HG03457 (cell line): Measurements from ENCODE around the gene ADAMTS7.
"Not testable (repeated sequence)": the region's sequence is repeated elsewhere in the genome, so short reads cannot be mapped to it uniquely, and the experiment has no call there.

Source experiments
- ATAC-seq: cut with Tn5 transposase; IDR thresholded peaks from one replicate; pipeline ENCODE4 v1.9.1; 2021; ENCODE audit warnings: moderate number of reproducible peaks; ENCODE audit not compliant: unreplicated experiment

ADAMTS7 gene

GRCh38 chr15:78755900-78756591, 55.2 kb downstream of the ADAMTS7 start:
- not testable (repeated sequence) for ATAC-seq

DNA sequence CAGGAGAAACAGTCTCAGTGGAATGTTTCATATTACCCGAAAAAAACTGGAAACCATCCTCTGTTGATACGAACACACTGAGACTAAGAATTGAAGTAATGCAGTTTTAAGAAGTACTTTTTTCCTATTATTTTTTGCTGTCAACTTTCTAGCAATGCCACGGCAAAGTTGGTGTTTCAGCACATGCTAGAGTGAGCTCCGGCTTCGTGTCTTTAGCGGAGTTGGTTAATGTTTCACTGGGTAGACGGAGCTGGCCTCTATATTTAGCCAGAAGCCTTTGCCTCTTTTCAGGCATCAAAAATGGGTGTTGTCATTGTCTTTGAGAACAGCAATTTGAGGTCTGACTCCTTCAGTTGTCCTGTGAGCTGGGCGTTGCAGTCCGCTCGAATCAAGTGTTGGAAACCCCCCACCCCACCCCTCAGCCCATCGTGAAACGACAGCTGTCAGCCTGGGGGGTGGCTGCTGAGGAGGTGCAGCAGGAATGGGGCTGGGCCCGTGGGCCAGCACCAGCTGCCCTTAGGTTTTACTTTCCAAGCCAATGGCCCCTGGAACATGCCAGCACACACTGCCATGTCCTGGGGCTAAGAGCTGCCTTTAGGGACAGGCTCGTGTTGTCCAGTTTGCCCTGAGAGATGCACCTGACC, 56.5 kb downstream of the ADAMTS7 start:
- not testable (repeated sequence) for ATAC-seq

GRCh38 chr15:78753751-78754535, 57.3 kb downstream of the ADAMTS7 start:
- not testable (repeated sequence) for ATAC-seq

GRCh38 chr15:78753359-78753659, 58.0 kb downstream of the ADAMTS7 start:
- ATAC-seq, result not testable (repeated sequence)

DNA sequence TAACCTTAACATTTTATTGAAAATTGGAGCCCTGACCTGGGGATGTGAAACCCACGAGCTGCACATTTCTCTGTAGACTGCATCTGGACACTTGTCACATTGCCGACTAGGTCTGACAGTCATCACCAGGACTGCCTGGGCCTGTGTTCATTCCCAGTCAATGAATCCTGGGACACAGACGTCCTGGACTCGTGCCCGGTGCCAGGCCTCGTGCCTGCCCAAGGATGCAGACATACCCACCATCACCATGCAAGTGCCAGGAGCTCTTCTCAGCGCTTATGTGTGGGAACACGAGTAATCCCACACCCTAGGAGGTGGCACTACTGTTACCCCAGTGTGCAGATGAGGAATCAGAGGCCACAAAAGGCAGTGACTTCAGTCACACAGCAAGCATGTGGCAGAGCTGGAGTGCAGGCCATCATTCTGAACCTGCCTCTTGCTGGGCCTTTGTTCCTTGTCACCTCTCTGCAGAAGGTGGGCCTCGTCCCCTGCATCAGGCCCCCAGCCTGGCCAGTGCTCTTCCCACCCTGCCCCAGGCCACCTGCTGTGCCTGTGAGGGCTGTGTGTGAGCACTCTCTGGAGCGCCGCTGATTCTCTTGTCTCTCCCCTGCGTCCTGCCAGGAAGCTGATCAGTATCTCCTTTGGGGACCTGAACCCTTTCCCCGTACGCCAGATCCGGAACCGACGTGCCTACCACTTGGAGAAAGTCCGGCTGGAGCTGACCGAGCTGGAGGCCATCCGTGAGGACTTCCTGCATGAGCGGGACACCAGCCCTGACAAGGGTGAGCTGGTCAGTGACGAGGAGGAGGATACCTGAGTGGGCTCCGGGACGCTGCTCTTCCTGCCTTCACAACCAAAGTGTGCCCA, 58.5 kb downstream of the ADAMTS7 start:
- no peak for ATAC-seq

GRCh38 chr15:78751602-78751979, 59.7 kb downstream of the ADAMTS7 start:
- ATAC-seq, result no peak

DNA sequence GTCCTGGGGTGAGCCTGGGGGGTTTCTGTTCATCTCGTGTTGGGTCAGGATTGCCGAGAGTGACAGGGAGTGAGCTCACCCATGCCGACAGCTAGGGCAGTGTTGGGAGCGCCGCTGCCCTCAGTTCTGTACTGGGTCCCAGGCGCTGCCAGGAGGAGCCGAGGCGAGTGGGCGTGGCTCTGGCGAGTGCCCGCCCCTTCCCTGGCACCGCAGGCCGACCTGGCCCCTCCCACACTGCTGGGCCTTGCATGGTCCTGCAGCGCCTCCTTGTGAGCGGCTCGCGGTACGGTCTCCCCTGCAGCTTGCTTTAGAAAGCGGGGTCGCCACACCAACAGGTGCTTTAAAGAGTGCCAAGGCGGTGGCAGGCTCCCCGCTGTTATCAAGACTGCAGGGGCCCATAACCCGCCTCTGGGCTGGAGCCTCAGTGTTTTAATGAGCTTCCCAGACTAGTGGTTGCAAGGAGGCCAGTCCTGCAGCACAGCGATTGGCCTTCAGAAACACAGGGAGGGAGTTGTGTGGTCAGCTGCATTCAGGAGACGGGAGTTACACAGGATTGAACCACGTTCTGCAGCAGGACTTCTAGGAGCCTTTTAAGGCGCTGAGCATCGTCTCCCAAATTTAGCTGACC, 60.2 kb downstream of the ADAMTS7 start:
- ATAC-seq, result peak; percentile 67

DNA sequence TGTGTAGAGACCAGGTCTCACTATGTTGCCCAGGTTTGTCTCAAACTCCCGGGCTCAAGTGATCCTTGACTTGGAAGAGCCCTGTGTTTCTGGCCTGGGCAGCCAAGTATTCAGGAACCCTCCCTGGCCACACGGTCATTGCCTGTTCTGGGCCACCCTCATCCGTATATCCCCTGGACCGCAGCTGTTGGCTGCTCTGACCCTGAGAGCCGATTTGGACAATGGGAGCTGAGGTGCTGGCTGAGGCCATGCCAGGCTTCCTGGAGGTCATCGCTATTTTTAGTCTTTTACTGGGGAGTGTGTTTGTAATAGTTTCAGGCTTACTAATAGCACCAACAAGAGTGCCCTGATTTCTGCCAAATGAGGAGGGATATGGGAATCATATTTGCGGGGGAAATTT, 60.7 kb downstream of the ADAMTS7 start:
- ATAC-seq, result no peak

- ATAC-seq, result no peak
Observed at GRCh38 chr15:78749831-78750230, 61.4 kb downstream of the ADAMTS7 start.

GRCh38 chr15:78747877-78748276, 63.4 kb downstream of the ADAMTS7 start:
- ATAC-seq, result not testable (repeated sequence)

GRCh38 chr15:78741674-78742073, 69.6 kb downstream of the ADAMTS7 start:
- not testable (repeated sequence) for ATAC-seq

DNA sequence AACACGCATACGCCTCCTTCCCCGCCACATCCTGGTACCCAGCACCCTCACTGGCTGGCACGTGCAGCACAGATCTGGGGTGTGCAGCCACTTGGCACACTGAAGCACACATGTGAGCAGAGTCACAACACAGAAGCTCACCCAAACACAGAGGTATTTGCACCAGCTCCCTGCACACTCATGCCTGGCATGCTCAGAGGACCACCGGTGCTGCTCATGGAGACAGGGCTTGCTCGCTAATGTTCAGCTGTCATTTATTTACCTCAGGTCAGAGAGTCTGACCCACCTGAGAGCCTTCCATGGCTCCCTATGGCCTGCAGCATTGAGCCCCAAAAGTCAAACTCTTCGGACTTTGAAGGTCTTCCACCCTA, 70.4 kb downstream of the ADAMTS7 start:
- ATAC-seq, result no peak

GRCh38 chr15:78739996-78740903, 71.0 kb downstream of the ADAMTS7 start:
- no peak for ATAC-seq

DNA sequence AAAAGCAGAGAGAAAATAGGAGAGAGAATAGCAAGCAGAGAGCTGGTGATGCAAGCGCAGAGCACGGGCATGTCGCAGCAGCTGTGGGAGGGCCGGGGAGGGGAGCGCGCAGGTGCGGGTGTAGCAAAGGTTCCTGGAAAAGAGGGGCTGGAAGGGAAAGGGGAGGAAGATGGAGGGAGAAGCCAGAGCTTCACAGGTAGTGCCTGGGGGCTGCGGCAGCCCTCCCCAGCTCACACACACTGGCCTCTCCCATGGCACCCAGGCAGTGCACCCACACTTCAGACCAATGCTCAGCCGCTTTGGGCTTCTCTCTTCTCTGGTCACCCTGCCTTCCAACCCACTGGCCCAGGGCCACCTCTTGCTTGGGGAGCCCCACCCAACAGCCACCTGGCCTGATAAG, 72.1 kb downstream of the ADAMTS7 start:
- ATAC-seq, result no peak

- ATAC-seq, result not testable (repeated sequence)
Observed at GRCh38 chr15:78737931-78738558, 73.2 kb downstream of the ADAMTS7 start.

DNA sequence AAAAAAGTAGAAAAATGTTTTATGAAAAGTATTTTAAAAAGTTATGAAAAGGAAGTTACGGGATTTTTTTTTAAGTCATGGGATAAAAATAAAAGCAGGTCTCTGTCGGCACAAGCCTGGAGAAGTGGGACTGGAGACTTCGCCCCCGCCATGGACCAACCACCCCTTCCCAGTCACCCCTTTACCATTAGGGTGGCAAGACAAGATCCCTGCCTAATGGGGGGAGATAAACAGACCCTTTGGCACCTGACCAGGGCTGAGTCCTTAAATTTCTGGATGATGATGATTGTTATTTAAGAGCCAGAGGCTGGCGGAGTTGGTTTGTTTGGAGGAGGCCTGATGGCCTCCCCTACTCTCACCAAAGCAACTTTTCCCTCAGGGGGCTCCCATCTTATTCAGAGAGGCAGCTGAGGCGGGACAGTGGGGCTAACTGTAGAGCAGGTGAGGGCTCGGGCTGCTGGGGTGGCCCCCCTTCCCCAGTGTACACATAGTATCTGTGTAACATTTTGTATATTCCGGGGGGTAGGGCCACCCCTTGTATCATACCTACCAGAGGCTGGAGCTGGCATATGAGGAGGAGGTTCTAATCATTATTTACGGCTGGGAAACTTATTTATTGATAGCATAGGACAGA, 74.0 kb downstream of the ADAMTS7 start:
- ATAC-seq, result no peak

GRCh38 chr15:78736286-78736685, 75.0 kb downstream of the ADAMTS7 start:
- ATAC-seq, result not testable (repeated sequence)

DNA sequence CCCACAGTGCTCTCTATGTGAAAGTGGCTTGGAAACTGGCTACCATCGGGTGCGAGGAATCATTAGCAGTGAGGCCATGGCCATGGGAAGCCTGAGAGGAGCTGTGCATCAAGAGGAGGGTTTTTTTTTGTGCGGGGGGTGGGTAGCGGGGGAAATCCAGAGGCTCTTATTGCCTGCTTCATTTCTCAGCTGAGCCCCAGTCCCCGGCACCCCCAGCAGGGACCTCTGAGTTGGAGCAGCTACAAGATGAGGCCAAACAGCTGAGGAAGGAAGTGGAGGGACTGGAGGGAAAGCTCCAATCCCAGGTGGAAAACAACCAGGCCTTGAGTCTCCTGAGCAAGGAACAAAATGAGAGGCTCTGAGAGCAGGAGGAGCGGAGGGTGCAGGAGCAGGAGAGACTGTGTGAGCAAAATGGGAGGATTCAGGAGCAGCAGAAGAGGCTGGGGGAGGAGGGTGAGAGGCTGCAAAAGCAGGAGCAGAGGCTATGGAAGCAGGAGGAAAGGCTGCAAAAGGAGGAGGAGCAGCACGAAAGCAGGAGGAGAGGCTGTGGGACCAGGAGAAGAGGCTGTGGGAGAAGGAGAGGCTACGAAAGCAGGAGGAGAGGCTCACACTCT, 76.7 kb downstream of the ADAMTS7 start:
- no peak for ATAC-seq
